Activated T-helper 17 cell treated with anti-CD3 and anti-CD28 coated beads, Interleukin-2, amount 50 U/mL, for 72 hours (primary cell): ENCODE results near the gene SCMH1. TPM values are rescaled to one million over a fixed set of nuclear protein-coding genes. Genes with fewer than 3 reads are reported as not detected.

Experiments
- ATAC-seq: fragments of 150-1000 bp; cut with Tn5 transposase; replicated peaks from 2 replicates; pipeline ENCODE4 v1.10.0; 2021; ENCODE audit warnings: mild to moderate bottlenecking, moderate library complexity
- H3K27ac Mint-ChIP-seq: one replicate; pipeline ENCODE4 v1.8.0; 2022; ENCODE audit warnings: mixed read lengths
- H3K27me3 Mint-ChIP-seq: one replicate; pipeline ENCODE4 v1.8.0; 2022; ENCODE audit warnings: mixed read lengths
- H3K36me3 Mint-ChIP-seq: one replicate; pipeline ENCODE4 v1.8.0; 2022; ENCODE audit warnings: low read depth, mild to moderate bottlenecking, mixed read lengths
- H3K4me1 Mint-ChIP-seq: one replicate; pipeline ENCODE4 v1.8.0; 2022; ENCODE audit warnings: mixed read lengths
- H3K4me3 Mint-ChIP-seq: one replicate; pipeline ENCODE4 v1.8.0; 2022; ENCODE audit warnings: mild to moderate bottlenecking, mixed read lengths
- H3K9me3 Mint-ChIP-seq: one replicate; pipeline ENCODE4 v1.8.0; 2022; ENCODE audit warnings: mixed read lengths
- total RNA-seq, 2 donors: library from RNA; stranded (reverse); gene quantifications; one replicate each; pipeline ENCODE4 v1.2.3, GENCODE V29; 2022

Gene SCMH1
- total RNA-seq, 2 donors from 2014 or later, result 23.2 to 27.5 TPM

DNA sequence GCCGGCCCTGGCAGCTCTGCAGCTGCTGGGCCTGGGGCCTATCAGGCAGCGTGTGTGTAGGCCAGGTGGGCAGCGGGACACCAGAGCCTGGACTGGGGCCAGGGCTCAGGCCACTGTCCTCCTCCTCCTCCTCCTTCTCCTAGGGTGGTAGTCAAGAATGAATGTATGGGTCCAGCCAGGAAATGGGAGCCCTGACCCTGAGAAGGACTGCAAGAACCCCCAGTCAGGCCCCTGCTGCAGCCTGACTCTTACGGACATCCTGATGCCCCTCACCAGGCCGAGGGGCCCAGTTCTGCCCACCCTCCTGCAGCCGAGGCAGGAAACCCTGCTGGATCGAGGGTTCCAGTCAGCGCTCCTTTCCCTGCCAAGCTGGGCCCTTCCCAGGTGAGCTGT, 224.1 kb downstream of the SCMH1 start:
- Mint-ChIP-seq H3K27me3 (no peaks in the 10 kb centered on the region), H3K9me3 (no peaks in the 10 kb centered on the region), H3K36me3 (peaks cover 52% of the 10 kb centered on the region), H3K4me3 (no peak overlapping the region), H3K27ac (no peak overlapping the region), H3K4me1 (no peaks in the 10 kb centered on the region)
- no peak for ATAC-seq

DNA sequence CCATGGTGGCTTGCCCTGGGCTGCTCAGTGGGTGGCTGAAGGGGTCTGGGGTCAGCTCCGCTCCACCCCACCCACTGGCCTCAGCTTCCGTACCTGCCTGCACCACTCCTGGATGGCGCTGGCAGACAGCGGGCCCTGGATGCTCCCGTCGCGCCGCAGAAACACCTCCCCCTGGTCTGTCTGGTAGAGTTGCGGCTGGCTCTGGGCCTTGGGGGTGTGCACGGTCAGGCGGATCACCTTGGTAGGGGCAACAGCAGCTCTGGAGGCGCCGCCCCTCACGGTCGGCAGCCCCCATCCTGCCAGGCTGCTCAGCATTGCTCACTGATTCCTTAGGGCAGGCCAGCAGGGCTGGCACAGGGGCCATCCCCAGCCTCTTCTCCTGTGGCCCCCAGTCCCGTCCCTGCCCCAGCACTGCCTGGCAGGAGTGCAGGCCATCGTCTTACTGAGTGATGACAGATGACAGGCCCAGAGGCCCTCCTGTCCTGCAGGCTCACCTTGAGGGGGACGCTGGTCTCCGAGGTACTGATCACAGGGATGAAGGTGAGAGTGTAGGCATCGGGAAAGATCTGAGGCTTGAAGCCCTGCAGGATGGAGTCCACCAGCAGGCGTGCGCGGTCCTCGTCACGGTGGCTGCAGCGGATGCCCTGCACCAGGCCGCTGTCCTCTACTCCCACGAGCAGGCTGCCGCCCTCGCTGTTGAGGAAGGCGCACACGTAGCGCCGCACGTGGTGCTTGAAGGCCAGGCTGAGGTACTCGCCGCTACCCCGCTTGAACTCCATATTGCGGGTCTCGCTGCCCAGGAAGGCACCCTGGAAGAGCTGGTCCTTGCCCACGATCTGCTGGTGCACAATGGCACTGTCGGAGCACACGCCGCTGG, 224.7 kb downstream of the SCMH1 start:
- Mint-ChIP-seq H3K27ac (no peak overlapping the region), H3K27me3 (no peaks in the 10 kb centered on the region), H3K4me1 (no peaks in the 10 kb centered on the region), H3K4me3 (no peak overlapping the region), H3K36me3 (peaks cover 58% of the 10 kb centered on the region), H3K9me3 (no peaks in the 10 kb centered on the region)
- ATAC-seq, result no peak

GRCh38 chr1:41015897-41016470, 226.1 kb downstream of the SCMH1 start:
- H3K36me3 Mint-ChIP-seq, result peaks cover 72% of the 10 kb centered on the region
- no peaks in the 10 kb centered on the region for H3K9me3 Mint-ChIP-seq
- ATAC-seq, result no peak
- no peaks in the 10 kb centered on the region for H3K27me3 Mint-ChIP-seq
- H3K4me3 Mint-ChIP-seq, result no peak overlapping the region
- H3K27ac Mint-ChIP-seq, result no peak overlapping the region
- H3K4me1 Mint-ChIP-seq, result no peaks in the 10 kb centered on the region

DNA sequence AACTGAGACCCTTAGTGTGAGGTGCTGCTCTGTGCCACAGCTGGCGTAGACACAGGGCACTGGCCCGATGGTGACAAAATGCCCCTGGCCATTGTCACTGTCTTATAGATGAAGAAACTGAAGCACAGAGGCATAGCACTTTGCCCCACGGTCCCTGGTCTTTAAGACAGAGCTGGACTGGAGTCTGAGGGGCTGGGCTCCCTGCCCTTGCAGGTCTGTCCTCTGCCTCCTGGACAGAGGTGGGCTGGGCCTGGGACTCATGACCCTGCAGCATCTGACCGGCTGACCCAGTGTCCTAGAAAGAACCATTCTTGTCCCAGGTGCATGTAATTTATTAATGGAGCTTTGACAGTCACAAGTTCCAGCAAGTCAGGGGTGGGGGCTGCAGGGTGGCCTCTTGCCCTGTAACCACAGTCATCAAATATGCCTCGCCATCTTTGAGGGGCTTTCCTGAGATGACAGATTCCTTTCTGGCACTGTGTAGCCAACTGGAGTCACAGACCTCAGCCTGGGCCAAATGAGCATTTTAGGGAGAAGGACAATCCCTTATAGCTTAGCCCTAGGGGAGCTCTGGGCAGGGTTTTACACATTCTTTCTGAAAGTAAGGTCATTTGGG, 226.7 kb downstream of the SCMH1 start:
- no peaks in the 10 kb centered on the region for H3K27me3 Mint-ChIP-seq
- H3K27ac Mint-ChIP-seq, result peak overlapping the region; percentile 36
- ATAC-seq, result no peak
- no peak overlapping the region for H3K4me3 Mint-ChIP-seq
- no peaks in the 10 kb centered on the region for H3K4me1 Mint-ChIP-seq
- H3K36me3 Mint-ChIP-seq, result peaks cover 78% of the 10 kb centered on the region
- H3K9me3 Mint-ChIP-seq, result no peaks in the 10 kb centered on the region

- Mint-ChIP-seq H3K27me3 (no peaks in the 10 kb centered on the region), H3K27ac (peak overlapping the region; percentile 36), H3K4me3 (no peak overlapping the region), H3K36me3 (peaks cover 83% of the 10 kb centered on the region), H3K9me3 (no peaks in the 10 kb centered on the region), H3K4me1 (no peaks in the 10 kb centered on the region)
- no peak for ATAC-seq
Measured at GRCh38 chr1:41014871-41015270, 227.2 kb downstream of the SCMH1 start.

DNA sequence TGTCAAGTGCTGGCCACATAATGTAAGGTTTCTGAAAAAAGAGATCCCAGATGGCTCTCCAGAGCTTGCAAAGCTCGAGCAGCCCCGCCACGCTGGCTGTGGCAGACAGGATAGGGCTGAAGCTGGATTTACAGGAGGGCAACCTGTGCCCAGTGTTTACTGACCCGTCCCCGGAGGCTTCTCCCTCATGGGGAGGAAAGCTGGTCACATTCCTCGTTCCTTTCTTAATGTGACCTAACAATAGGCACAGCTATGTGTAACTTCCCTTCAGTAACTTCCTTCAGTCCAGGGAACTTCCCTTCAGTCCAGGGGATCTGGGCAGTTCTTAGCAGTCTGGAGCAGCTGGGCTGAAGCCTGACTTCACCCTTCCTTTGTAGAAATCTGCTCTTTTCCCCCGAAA, 228.3 kb downstream of the SCMH1 start:
- ATAC-seq, result no peak
- Mint-ChIP-seq H3K4me1 (no peaks in the 10 kb centered on the region), H3K9me3 (no peaks in the 10 kb centered on the region), H3K36me3 (peaks cover 83% of the 10 kb centered on the region), H3K4me3 (no peak overlapping the region), H3K27ac (peak overlapping the region; percentile 36), H3K27me3 (no peaks in the 10 kb centered on the region)

- ATAC-seq, result no peak
- Mint-ChIP-seq H3K27me3 (no peaks in the 10 kb centered on the region), H3K4me1 (no peaks in the 10 kb centered on the region), H3K4me3 (no peak overlapping the region), H3K36me3 (peaks cover 85% of the 10 kb centered on the region), H3K9me3 (no peaks in the 10 kb centered on the region), H3K27ac (no peak overlapping the region)
Measured at GRCh38 chr1:41013024-41013423, 229.1 kb downstream of the SCMH1 start.

DNA sequence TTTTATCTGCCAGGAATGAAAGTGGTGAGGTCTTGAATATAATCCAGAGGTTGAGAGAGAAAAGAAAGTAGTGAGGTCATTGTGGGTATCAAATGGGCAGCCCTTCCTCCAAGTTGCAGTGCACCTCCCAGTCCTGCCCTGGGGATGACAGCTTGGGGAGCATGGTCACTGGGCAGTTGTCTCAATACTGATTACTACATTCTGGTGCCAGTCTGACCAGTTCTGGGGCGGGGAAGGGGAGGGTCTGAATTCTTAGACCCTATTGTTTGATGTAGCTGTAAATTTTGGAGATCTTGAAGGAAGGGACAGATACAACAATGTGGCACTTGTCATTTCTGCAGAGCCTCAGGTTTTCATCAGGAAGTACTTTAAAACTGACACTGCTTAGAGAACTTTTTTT, 231.8 kb downstream of the SCMH1 start:
- no peak for ATAC-seq
- no peaks in the 10 kb centered on the region for H3K27me3 Mint-ChIP-seq

DNA sequence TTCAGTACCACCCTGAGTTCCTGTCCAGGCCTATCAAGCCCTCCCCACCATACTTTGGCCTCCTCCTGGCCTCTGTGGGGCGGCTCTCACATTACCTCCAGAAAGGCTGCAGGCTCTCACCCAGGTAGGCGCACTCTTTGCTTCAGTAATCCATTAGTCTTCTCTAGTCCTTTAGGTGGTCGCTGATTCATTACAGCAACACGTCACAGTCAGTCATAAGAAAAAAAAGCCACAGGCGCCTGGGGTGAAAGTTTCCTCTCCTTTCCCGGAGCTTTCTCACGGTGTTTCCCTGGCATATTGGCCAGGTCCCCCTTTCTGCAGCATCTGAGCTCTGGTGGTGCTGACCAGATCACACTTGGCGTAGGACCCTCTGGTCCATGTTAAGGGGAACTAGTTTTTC, 232.6 kb downstream of the SCMH1 start:
- no peaks in the 10 kb centered on the region for H3K4me1 Mint-ChIP-seq
- H3K4me3 Mint-ChIP-seq, result no peak overlapping the region
- no peaks in the 10 kb centered on the region for H3K9me3 Mint-ChIP-seq
- H3K27me3 Mint-ChIP-seq, result no peaks in the 10 kb centered on the region
- peak; percentile 31 for ATAC-seq
- no peak overlapping the region for H3K27ac Mint-ChIP-seq
- H3K36me3 Mint-ChIP-seq, result peaks cover 97% of the 10 kb centered on the region

More for the DNA sequence above, 231.8 kb downstream of the SCMH1 start:
- H3K4me1 Mint-ChIP-seq, result no peaks in the 10 kb centered on the region
- no peak overlapping the region for H3K27ac Mint-ChIP-seq
- H3K36me3 Mint-ChIP-seq, result peaks cover 96% of the 10 kb centered on the region
- H3K4me3 Mint-ChIP-seq, result no peak overlapping the region
- H3K9me3 Mint-ChIP-seq, result no peaks in the 10 kb centered on the region

GRCh38 chr1:41006942-41007865, 234.9 kb downstream of the SCMH1 start:
- Mint-ChIP-seq H3K36me3 (peaks cover 100% of the 10 kb centered on the region), H3K27ac (peak overlapping the region; percentile 54)
- ATAC-seq, result no peak

GRCh38 chr1:41005876-41006275, 236.2 kb downstream of the SCMH1 start:
- H3K27me3 Mint-ChIP-seq, result no peaks in the 10 kb centered on the region
- H3K4me1 Mint-ChIP-seq, result peaks cover 16% of the 10 kb centered on the region
- no peak for ATAC-seq
- no peak overlapping the region for H3K4me3 Mint-ChIP-seq
- H3K27ac Mint-ChIP-seq, result no peak overlapping the region
- peaks cover 100% of the 10 kb centered on the region for H3K36me3 Mint-ChIP-seq
- no peaks in the 10 kb centered on the region for H3K9me3 Mint-ChIP-seq

More at GRCh38 chr1:41006942-41007865, 234.9 kb downstream of the SCMH1 start:
- Mint-ChIP-seq H3K4me1 (peaks cover 16% of the 10 kb centered on the region), H3K9me3 (no peaks in the 10 kb centered on the region), H3K4me3 (no peak overlapping the region), H3K27me3 (no peaks in the 10 kb centered on the region)

- no peaks in the 10 kb centered on the region for H3K27me3 Mint-ChIP-seq
- peaks cover 21% of the 10 kb centered on the region for H3K4me1 Mint-ChIP-seq
- peaks cover 100% of the 10 kb centered on the region for H3K36me3 Mint-ChIP-seq
- no peaks in the 10 kb centered on the region for H3K9me3 Mint-ChIP-seq
- peak; percentile 100 for ATAC-seq
- peak overlapping the region; percentile 80 for H3K27ac Mint-ChIP-seq
- H3K4me3 Mint-ChIP-seq, result peak overlapping the region; percentile 30
Measured at GRCh38 chr1:41003640-41004220, 238.4 kb downstream of the SCMH1 start.

DNA sequence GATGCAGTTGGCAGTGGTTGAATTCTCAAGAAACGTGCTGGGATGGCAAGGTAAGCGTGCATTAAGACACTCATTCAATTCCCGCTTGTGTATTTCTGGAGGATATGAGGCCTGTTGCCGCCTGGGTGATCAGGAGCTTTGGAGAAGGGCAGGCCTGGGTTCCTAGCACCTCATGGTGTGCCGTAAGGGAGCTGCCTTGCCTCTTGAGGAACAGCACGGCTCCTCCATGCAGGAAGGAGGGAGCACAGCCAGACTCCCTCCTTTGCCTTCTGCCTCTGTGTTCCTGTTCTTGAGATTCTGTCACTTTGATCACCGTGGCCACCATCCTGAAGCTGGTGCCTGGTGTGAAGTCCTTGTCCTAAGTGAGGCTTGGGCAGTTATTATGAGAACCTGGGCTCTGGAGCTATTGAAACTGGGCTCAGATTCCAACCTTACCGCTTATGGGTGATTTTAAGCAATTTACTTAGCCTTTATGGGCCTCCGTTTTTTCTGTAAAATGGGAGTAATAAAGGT, 238.9 kb downstream of the SCMH1 start:
- peak overlapping the region; percentile 80 for H3K27ac Mint-ChIP-seq
- no peaks in the 10 kb centered on the region for H3K9me3 Mint-ChIP-seq
- ATAC-seq, result no peak
- H3K36me3 Mint-ChIP-seq, result peaks cover 100% of the 10 kb centered on the region
- H3K4me3 Mint-ChIP-seq, result peak overlapping the region; percentile 30
- no peaks in the 10 kb centered on the region for H3K27me3 Mint-ChIP-seq
- H3K4me1 Mint-ChIP-seq, result peaks cover 21% of the 10 kb centered on the region
